ENCODE measurements around the gene SCYL1. TPM values are rescaled to one million over a fixed set of nuclear protein-coding genes. Genes with fewer than 3 reads are reported as not detected.

Gene SCYL1
- total and polyA plus RNA-seq, 2 donors (not counting 1 experiment from before 2014, with no cell fraction given), result 76.5 to 85.5 TPM

DNA sequence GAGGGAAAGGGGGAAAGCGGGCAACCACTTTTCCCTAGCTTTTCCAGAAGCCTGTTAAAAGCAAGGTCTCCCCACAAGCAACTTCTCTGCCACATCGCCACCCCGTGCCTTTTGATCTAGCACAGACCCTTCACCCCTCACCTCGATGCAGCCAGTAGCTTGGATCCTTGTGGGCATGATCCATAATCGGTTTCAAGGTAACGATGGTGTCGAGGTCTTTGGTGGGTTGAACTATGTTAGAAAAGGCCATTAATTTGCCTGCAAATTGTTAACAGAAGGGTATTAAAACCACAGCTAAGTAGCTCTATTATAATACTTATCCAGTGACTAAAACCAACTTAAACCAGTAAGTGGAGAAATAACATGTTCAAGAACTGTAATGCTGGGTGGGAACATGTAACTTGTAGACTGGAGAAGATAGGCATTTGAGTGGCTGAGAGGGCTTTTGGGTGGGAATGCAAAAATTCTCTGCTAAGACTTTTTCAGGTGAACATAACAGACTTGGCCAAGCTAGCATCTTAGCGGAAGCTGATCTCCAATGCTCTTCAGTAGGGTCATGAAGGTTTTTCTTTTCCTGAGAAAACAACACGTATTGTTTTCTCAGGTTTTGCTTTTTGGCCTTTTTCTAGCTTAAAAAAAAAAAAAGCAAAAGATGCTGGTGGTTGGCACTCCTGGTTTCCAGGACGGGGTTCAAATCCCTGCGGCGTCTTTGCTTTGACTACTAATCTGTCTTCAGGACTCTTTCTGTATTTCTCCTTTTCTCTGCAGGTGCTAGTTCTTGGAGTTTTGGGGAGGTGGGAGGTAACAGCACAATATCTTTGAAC lies 19.2 kb upstream of the SCYL1 start:
- H3K79me2 ChIP-seq (ENCODE audit: control insufficient read depth, insufficient read depth, low read length), result peaks cover 55% of the 10 kb centered on the region
- no peaks in the 10 kb centered on the region for H3K9me3 Mint-ChIP-seq (ENCODE audit: insufficient read depth)
- no peaks in the 10 kb centered on the region for H3K27me3 Mint-ChIP-seq
- 80% methylated on average over 3 of the region's 12 CpGs for WGBS (ENCODE audit: insufficient coverage)
- H2AFZ ChIP-seq (ENCODE audit: insufficient read depth, low read depth, low read length, poor library complexity, severe bottlenecking), result no peak overlapping the region
- POLR2A ChIA-PET, result interaction anchor here (0.5 to 20.7 kb wide), 26 partner anchors 8 to 176 kb away, joined by 3 to 1159 read pairs (median 4); partner anchors contain the start of genes MALAT1, NEAT1 and SLC25A45
- H3K27ac Mint-ChIP-seq, result peak overlapping the region; percentile 78
- H3K36me3 ChIP-seq (replicated peaks in 1 of 2; ENCODE audit: control extremely low read depth in 1 of 2, control insufficient read depth in 1 of 2, extremely low read depth in 1 of 2, insufficient read depth in 2 of 2, low read length in 1 of 2), result peaks cover 1 to 58% of the 10 kb centered on the region in 2 experiments
- peaks cover 45 to 53% of the 10 kb centered on the region in 2 donors for H3K4me1 ChIP-seq (ENCODE audit: control insufficient read depth in 2 of 2, insufficient read depth in 2 of 2, low read length in 2 of 2)
- H3K27ac ChIP-seq (ENCODE audit: low read length in 2 of 2), result peak overlapping the region; percentile 65 to 99
- CTCF ChIA-PET, result interaction anchor here (0.6 to 17.5 kb wide), 14 partner anchors 6 to 231 kb away, joined by 3 to 541 read pairs (median 6); partner anchors contain the start of genes FRMD8, MALAT1, NEAT1 and SLC25A45
- H3K4me3 Mint-ChIP-seq, result no peak overlapping the region
- TF ChIP-seq, protein P1, sequence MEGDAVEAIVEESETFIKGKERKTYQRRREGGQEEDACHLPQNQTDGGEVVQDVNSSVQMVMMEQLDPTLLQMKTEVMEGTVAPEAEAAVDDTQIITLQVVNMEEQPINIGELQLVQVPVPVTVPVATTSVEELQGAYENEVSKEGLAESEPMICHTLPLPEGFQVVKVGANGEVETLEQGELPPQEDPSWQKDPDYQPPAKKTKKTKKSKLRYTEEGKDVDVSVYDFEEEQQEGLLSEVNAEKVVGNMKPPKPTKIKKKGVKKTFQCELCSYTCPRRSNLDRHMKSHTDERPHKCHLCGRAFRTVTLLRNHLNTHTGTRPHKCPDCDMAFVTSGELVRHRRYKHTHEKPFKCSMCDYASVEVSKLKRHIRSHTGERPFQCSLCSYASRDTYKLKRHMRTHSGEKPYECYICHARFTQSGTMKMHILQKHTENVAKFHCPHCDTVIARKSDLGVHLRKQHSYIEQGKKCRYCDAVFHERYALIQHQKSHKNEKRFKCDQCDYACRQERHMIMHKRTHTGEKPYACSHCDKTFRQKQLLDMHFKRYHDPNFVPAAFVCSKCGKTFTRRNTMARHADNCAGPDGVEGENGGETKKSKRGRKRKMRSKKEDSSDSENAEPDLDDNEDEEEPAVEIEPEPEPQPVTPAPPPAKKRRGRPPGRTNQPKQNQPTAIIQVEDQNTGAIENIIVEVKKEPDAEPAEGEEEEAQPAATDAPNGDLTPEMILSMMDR (IDR thresholded peaks at IDR 0.05), result no peak
- no peak for TF ChIP-seq EZH2 (IDR thresholded peaks at IDR 0.05; ENCODE audit: borderline replicate concordance, insufficient read depth, low read depth, low read length, poor library complexity, severe bottlenecking)
- intact Hi-C loops (cut with micrococcal nuclease), result no loop called here
- ATAC-seq (ENCODE audit: low read depth), result no peak
- no peaks in the 10 kb centered on the region for H3K27me3 ChIP-seq (replicated peaks in 1 of 4; ENCODE audit: control extremely low read depth in 1 of 4, control insufficient read depth in 3 of 4, insufficient read depth in 4 of 4, low read length in 3 of 4)
- H3K9me3 ChIP-seq (ENCODE audit: control extremely low read depth in 1 of 3, control insufficient read depth in 2 of 3, insufficient read depth in 1 of 3, low read length in 2 of 3), result no peaks in the 10 kb centered on the region
- H4K20me1 ChIP-seq (ENCODE audit: control insufficient read depth, insufficient read depth, low read length, poor library complexity, severe bottlenecking), result peaks cover 66% of the 10 kb centered on the region
- H3K4me1 Mint-ChIP-seq, result peaks cover 55% of the 10 kb centered on the region
- peak; percentile 46 for DNase-seq
- H3K4me2 ChIP-seq (replicated peaks; ENCODE audit: low read depth, low read length, poor library complexity, severe bottlenecking), result peak overlapping the region; percentile 97
- peak overlapping the region; percentile 97 for H3K9ac ChIP-seq (ENCODE audit: low read length)
- peak overlapping the region; percentile 76 to 100 (median 93) for H3K4me3 ChIP-seq (ENCODE audit: control extremely low read depth in 1 of 5, extremely low read depth in 1 of 5, insufficient read depth in 1 of 5, low read depth in 2 of 5, low read length in 4 of 5)

All from B cell (primary cell).